T1000 (cell line): ENCODE measurements around the gene MAST1.
A peak's percentile ranks its signal among the peaks of the same experiment; 100 is the strongest.
"Not testable (repeated sequence)": the region's sequence is repeated elsewhere in the genome, so short reads cannot be mapped to it uniquely, and the experiment has no call there.

Source experiments
- DNase-seq: peaks from one replicate; lab custom pipeline; 2025; ENCODE audit warnings: mixed read lengths; lab: John Stamatoyannopoulos, UW

MAST1 gene

GRCh38 chr19:12872255-12872654 lies 33.9 kb downstream of the MAST1 start:
- DNase-seq = no peak

GRCh38 chr19:12872941-12873890 lies 34.9 kb downstream of the MAST1 start:
- DNase-seq = no peak

GRCh38 chr19:12873891-12874745 lies 35.8 kb downstream of the MAST1 start:
- DNase-seq = no peak

GRCh38 chr19:12875086-12875485 lies 36.8 kb downstream of the MAST1 start:
- DNase-seq = no peak

GRCh38 chr19:12880551-12881171 lies 42.3 kb downstream of the MAST1 start:
- DNase-seq = no peak

- peak; percentile 49 for DNase-seq
Observed at GRCh38 chr19:12881172-12881808, 43.0 kb downstream of the MAST1 start, which contains the start of gene DNASE2. DNASE2 (minus strand) TSS chr19:12881449; CDS start chr19:12881375, 74 bp downstream.

GRCh38 chr19:12882589-12882988 lies 44.3 kb downstream of the MAST1 start:
- no peak for DNase-seq

- DNase-seq = no peak
Observed at GRCh38 chr19:12884202-12884601, 45.9 kb downstream of the MAST1 start.

- no peak for DNase-seq
Observed at GRCh38 chr19:12884627-12884925, 46.3 kb downstream of the MAST1 start.

GRCh38 chr19:12884926-12885748 lies 46.8 kb downstream of the MAST1 start:
- DNase-seq = no peak

- DNase-seq = no peak
Observed at GRCh38 chr19:12885749-12886650, 47.7 kb downstream of the MAST1 start.

- no peak for DNase-seq
Observed at GRCh38 chr19:12886651-12886968, 48.3 kb downstream of the MAST1 start.

- DNase-seq = no peak
Observed at GRCh38 chr19:12886969-12887747, 48.8 kb downstream of the MAST1 start, which contains the start of gene KLF1. KLF1 (minus strand) TSS chr19:12887201; CDS start chr19:12887140, 61 bp downstream.

GRCh38 chr19:12888006-12888603 lies 49.8 kb downstream of the MAST1 start:
- no peak for DNase-seq

- not testable (repeated sequence) for DNase-seq
Observed at GRCh38 chr19:12890299-12890786, 52.0 kb downstream of the MAST1 start.

- DNase-seq = peak; percentile 94
Observed at GRCh38 chr19:12890787-12891552, 52.7 kb downstream of the MAST1 start, which contains the start of gene GCDH. GCDH (plus strand) TSS chr19:12891160; CDS start chr19:12891305, 145 bp downstream.

- no peak for DNase-seq
Observed at GRCh38 chr19:12891553-12892021, 53.3 kb downstream of the MAST1 start.
